Esophagus muscularis mucosa (tissue), 4 donors: ENCODE results near the gene LAMA3.

Experiments used
- CTCF ChIP-seq, 3 experiments: fragments of 200-600 bp in 2 of 3; fragments of 450-650 bp in 1 of 3; sonication (generic) in 2 of 3; IDR thresholded peaks; one replicate each; pipeline ENCODE4 v1.5.1; 2017 to 2019; ENCODE audit warnings: antibody characterized with exemption in 3 of 3, mild to moderate bottlenecking in 2 of 3, moderate library complexity in 1 of 3
- EP300 ChIP-seq: sonication (generic); formaldehyde crosslinking; IDR thresholded peaks from one replicate; pipeline ENCODE4 v1.6.1; 2017; ENCODE audit warnings: antibody characterized with exemption
- POLR2A ChIP-seq: fragments of 450-650 bp; IDR thresholded peaks from one replicate; pipeline ENCODE4 v1.6.1; 2017; ENCODE audit warnings: antibody characterized with exemption, moderate library complexity, mild to moderate bottlenecking, low read depth
- POLR2AphosphoS5 ChIP-seq, 2 donors: sonication (generic); formaldehyde crosslinking; IDR thresholded peaks; one replicate each; pipeline ENCODE4 v1.6.1; 2017; ENCODE audit warnings: antibody characterized with exemption in 2 of 2

GRCh38 chr18:23956483-23956882 is 267.2 kb downstream of the LAMA3 start:
- TF ChIP-seq POLR2A (no peak), CTCF (IDR thresholded peaks at IDR 0.05) (no peak), POLR2AphosphoS5 (IDR thresholded peaks at IDR 0.05) (no peak), EP300 (no peak)
